Measurements from ENCODE around the gene FAM3D. TPM values are rescaled to one million over a fixed set of nuclear protein-coding genes. Genes with fewer than 3 reads are reported as not detected.

Gene FAM3D
- total and polyA plus RNA-seq, 10 of the 15 experiments (the other 5 are each of a cell fraction or from before 2014, with no cell fraction given) = 0.04 to 0.07 TPM; not detected in 8

GRCh38 chr3:58631742-58632141 lies 34.8 kb downstream of the FAM3D start (continued):
- TF ChIP-seq, protein P1, sequence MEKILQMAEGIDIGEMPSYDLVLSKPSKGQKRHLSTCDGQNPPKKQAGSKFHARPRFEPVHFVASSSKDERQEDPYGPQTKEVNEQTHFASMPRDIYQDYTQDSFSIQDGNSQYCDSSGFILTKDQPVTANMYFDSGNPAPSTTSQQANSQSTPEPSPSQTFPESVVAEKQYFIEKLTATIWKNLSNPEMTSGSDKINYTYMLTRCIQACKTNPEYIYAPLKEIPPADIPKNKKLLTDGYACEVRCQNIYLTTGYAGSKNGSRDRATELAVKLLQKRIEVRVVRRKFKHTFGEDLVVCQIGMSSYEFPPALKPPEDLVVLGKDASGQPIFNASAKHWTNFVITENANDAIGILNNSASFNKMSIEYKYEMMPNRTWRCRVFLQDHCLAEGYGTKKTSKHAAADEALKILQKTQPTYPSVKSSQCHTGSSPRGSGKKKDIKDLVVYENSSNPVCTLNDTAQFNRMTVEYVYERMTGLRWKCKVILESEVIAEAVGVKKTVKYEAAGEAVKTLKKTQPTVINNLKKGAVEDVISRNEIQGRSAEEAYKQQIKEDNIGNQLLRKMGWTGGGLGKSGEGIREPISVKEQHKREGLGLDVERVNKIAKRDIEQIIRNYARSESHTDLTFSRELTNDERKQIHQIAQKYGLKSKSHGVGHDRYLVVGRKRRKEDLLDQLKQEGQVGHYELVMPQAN (conservative IDR thresholded peaks at IDR 0.05) = no peak
- TF ChIP-seq JUND (IDR thresholded peaks at IDR 0.05; ENCODE audit: low read depth, low read length) (no peak), TAF1 (IDR thresholded peaks at IDR 0.05; ENCODE audit: borderline replicate concordance, low read depth, low read length) (no peak), ZNF592 (IDR thresholded peaks at IDR 0.05) (no peak), RELA (IDR thresholded peaks at IDR 0.05; ENCODE audit: borderline replicate concordance, partially characterized antibody) (no peak), ZZZ3 (IDR thresholded peaks at IDR 0.05; ENCODE audit: control insufficient read depth, insufficient read length, low read depth) (no peak), HDAC2 (IDR thresholded peaks at IDR 0.05) (no peak)
- TF ChIP-seq, protein P2, sequence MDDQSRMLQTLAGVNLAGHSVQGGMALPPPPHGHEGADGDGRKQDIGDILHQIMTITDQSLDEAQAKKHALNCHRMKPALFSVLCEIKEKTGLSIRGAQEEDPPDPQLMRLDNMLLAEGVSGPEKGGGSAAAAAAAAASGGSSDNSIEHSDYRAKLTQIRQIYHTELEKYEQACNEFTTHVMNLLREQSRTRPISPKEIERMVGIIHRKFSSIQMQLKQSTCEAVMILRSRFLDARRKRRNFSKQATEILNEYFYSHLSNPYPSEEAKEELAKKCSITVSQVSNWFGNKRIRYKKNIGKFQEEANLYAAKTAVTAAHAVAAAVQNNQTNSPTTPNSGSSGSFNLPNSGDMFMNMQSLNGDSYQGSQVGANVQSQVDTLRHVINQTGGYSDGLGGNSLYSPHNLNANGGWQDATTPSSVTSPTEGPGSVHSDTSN (IDR thresholded peaks at IDR 0.05; ENCODE audit: insufficient replicate concordance, low read depth, low read length) = no peak
- TF ChIP-seq, protein P3, sequence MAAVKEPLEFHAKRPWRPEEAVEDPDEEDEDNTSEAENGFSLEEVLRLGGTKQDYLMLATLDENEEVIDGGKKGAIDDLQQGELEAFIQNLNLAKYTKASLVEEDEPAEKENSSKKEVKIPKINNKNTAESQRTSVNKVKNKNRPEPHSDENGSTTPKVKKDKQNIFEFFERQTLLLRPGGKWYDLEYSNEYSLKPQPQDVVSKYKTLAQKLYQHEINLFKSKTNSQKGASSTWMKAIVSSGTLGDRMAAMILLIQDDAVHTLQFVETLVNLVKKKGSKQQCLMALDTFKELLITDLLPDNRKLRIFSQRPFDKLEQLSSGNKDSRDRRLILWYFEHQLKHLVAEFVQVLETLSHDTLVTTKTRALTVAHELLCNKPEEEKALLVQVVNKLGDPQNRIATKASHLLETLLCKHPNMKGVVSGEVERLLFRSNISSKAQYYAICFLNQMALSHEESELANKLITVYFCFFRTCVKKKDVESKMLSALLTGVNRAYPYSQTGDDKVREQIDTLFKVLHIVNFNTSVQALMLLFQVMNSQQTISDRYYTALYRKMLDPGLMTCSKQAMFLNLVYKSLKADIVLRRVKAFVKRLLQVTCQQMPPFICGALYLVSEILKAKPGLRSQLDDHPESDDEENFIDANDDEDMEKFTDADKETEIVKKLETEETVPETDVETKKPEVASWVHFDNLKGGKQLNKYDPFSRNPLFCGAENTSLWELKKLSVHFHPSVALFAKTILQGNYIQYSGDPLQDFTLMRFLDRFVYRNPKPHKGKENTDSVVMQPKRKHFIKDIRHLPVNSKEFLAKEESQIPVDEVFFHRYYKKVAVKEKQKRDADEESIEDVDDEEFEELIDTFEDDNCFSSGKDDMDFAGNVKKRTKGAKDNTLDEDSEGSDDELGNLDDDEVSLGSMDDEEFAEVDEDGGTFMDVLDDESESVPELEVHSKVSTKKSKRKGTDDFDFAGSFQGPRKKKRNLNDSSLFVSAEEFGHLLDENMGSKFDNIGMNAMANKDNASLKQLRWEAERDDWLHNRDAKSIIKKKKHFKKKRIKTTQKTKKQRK (IDR thresholded peaks at IDR 0.05; ENCODE audit: low read depth, low read length) = no peak
